ENCODE data around the gene MAP7D3.

Gene MAP7D3

GRCh38 chrX:136209751-136210150, 41.4 kb downstream of the MAP7D3 start:
- DNase-seq (ENCODE audit: extremely low spot score): no peak
- TF ChIP-seq, protein P1, sequence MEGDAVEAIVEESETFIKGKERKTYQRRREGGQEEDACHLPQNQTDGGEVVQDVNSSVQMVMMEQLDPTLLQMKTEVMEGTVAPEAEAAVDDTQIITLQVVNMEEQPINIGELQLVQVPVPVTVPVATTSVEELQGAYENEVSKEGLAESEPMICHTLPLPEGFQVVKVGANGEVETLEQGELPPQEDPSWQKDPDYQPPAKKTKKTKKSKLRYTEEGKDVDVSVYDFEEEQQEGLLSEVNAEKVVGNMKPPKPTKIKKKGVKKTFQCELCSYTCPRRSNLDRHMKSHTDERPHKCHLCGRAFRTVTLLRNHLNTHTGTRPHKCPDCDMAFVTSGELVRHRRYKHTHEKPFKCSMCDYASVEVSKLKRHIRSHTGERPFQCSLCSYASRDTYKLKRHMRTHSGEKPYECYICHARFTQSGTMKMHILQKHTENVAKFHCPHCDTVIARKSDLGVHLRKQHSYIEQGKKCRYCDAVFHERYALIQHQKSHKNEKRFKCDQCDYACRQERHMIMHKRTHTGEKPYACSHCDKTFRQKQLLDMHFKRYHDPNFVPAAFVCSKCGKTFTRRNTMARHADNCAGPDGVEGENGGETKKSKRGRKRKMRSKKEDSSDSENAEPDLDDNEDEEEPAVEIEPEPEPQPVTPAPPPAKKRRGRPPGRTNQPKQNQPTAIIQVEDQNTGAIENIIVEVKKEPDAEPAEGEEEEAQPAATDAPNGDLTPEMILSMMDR (IDR thresholded peaks at IDR 0.05; ENCODE audit: control extremely low read depth, extremely low read depth, low read depth, missing control alignments): no peak
- ChIA-PET POLR2A (no interaction called here), CTCF (interaction anchor here (1.6 kb wide), 2 partner anchors 14 to 182 kb away, joined by 3 to 8 read pairs; no protein-coding TSS in a partner anchor)

DNA sequence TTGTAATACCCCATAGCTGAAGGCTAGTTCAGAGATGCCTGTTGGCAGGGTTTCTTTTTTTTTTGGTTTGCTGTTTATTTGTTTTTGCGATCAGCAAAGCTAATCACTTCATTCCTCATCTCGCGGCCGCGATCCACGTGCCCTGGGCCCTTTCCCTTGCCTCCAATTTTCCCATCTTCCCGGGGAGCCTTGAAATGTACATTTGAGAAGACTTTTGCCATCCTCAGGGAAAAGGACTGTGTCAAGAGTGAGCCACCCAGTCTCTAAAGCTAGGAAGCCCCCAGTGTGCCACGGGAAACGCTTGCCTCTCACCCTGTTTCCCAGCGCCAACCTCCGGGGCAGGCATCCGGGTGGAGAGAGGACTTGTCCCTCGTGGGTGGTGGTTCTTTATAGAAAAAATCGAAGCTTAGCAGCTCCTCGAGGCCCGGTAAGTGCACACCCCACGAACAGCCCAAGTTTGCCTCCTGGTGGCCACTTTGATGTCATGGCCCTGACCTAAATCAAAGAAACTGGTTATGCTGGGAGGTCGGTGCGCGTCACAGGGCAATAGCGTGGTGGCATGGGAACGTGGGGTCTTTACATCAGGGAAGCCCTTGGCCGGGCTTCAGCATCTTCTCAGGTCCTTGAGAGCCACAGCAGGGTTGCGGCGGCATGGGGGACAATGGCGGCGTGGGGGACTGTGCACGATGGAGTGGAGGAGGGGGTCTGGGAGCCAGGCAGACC, 42.0 kb downstream of the MAP7D3 start:
- CTCF ChIA-PET: interaction anchor here (1.0 to 1.6 kb wide), 3 partner anchors 14 to 181 kb away, joined by 3 to 8 read pairs (median 6); no protein-coding TSS in a partner anchor
- POLR2A ChIA-PET: interaction anchor here (0.6 kb wide), 1 partner anchor 199 kb away, joined by 4 read pairs; no protein-coding TSS in a partner anchor
- DNase-seq (ENCODE audit: extremely low spot score): peak; percentile 24
- TF ChIP-seq, protein P1 (IDR thresholded peaks at IDR 0.05; ENCODE audit: control extremely low read depth, extremely low read depth, low read depth, missing control alignments): no peak

GRCh38 chrX:136207546-136207945, 43.7 kb downstream of the MAP7D3 start:
- ChIA-PET CTCF (no interaction called here), POLR2A (no interaction called here)
- TF ChIP-seq, protein P1 (IDR thresholded peaks at IDR 0.05; ENCODE audit: control extremely low read depth, extremely low read depth, low read depth, missing control alignments): no peak
- no peak for DNase-seq (ENCODE audit: extremely low spot score)

DNA sequence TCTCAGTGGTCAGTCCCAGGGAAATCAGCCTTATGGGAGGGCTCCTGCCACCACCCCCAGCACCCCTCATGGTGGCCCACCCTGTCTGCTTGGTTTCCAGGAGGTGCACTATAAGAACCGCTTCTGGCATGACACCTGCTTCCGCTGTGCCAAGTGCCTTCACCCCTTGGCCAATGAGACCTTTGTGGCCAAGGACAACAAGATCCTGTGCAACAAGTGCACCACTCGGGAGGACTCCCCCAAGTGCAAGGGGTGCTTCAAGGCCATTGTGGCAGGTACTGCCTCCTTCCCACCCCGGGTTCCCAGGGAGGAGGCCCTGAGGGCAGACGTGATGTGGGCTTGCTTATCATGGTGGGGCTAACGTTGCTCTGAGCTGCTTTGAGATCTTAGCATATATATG, 44.3 kb downstream of the MAP7D3 start:
- POLR2A ChIA-PET: no interaction called here
- DNase-seq (ENCODE audit: extremely low spot score): no peak
- TF ChIP-seq, protein P1 (IDR thresholded peaks at IDR 0.05; ENCODE audit: control extremely low read depth, extremely low read depth, low read depth, missing control alignments): no peak
- CTCF ChIA-PET: no interaction called here

DNA sequence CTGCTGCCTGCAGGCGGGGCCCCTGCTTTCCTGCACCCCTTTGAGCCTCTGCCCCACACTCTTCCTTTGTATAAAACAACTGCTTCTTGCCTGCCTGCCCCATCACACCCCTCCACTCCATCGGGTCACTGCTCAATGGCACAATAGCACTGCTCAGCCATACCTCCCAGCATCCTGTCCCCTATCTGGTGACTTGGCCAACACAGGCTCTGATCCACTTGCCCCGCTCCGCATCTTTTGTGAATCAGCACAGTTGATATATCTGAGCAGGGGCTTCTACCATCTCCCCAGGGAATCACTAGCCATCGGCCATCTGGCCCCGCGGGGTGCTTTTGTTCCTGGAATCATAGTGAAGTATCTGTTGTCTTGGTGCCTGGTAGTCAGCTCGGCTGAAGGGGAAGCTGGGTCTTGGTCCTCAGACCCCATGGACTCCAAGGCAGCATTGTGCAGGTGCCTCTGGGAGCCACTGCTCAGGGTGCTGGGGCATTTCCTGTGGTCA, 45.3 kb downstream of the MAP7D3 start:
- TF ChIP-seq, protein P1 (IDR thresholded peaks at IDR 0.05; ENCODE audit: control extremely low read depth, extremely low read depth, low read depth, missing control alignments): no peak
- no peak for DNase-seq (ENCODE audit: extremely low spot score)
- CTCF ChIA-PET: interaction anchor here (1.2 kb wide), 1 partner anchor 178 kb away, joined by 4 read pairs; no protein-coding TSS in a partner anchor
- POLR2A ChIA-PET: no interaction called here

DNA sequence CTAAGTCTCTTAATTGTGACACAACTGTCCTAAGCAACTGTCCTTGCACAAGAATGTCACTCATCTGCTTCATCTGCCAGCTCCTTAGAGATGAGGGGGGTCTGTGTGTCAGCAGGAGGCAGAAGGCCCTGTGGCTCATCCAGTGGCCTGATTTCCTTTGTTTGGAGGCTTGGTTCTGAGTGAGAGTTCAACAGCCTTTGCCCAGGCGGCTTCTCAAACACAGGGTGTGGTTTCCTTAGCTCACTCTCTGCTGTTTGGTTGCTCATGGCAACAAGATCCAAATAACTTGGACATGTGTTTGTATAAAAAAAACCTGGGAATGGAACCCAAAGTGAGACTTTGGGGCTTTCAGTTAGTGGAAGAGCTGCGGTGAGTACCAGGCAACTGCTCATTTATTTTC, 46.6 kb downstream of the MAP7D3 start:
- ChIA-PET CTCF (interaction anchor here (1.4 kb wide), 1 partner anchor 20 kb away, joined by 3 read pairs; no protein-coding TSS in a partner anchor), POLR2A (no interaction called here)
- no peak for DNase-seq (ENCODE audit: extremely low spot score)

More for the DNA sequence above, 46.6 kb downstream of the MAP7D3 start:
- TF ChIP-seq, protein P1 (IDR thresholded peaks at IDR 0.05; ENCODE audit: control extremely low read depth, extremely low read depth, low read depth, missing control alignments): no peak
